Activated B cell treated with CpG ODN at 0.5 μM for 24 hours (primary cell): Measurements from ENCODE around the gene CRIP2. TPM values are rescaled to one million over a fixed set of nuclear protein-coding genes. Genes with fewer than 3 reads are reported as not detected.

ENCODE experiments used
- ATAC-seq: fragments of 200-7000 bp; cut with Tn5 transposase; one replicate; pipeline ENCODE4 v1.10.0; 2021; ENCODE audit warnings: low read depth, mild to moderate bottlenecking, moderate library complexity
- CTCF ChIA-PET: fragments of 350-600 bp; sonication (Branson Sonifier 250); formaldehyde crosslinking; loops from one replicate; lab custom pipeline; 2021; ENCODE audit warnings: antibody characterized with exemption; lab: Charles Lee
- POLR2A ChIA-PET: fragments of 350-600 bp; sonication (Branson Sonifier 250); formaldehyde crosslinking; loops from one replicate; lab custom pipeline; 2021; ENCODE audit warnings: antibody characterized with exemption; lab: Charles Lee
- DNase-seq: peaks from one replicate; pipeline ENCODE4 v3.0.0; 2022
- H3K27ac Mint-ChIP-seq: one replicate; pipeline ENCODE4 v1.8.0; 2020; ENCODE audit warnings: mixed read lengths
- H3K27me3 Mint-ChIP-seq: one replicate; pipeline ENCODE4 v1.8.0; 2021; ENCODE audit warnings: mixed read lengths
- H3K36me3 Mint-ChIP-seq: one replicate; pipeline ENCODE4 v1.8.0; 2021; ENCODE audit warnings: low read depth, mixed read lengths
- H3K4me1 Mint-ChIP-seq: one replicate; pipeline ENCODE4 v1.8.0; 2021; ENCODE audit warnings: mixed read lengths
- H3K4me3 Mint-ChIP-seq: one replicate; pipeline ENCODE4 v1.8.0; 2020; ENCODE audit warnings: mild to moderate bottlenecking, mixed read lengths
- H3K9me3 Mint-ChIP-seq: one replicate; pipeline ENCODE4 v1.8.0; 2020; ENCODE audit warnings: mixed read lengths
- CTCF ChIP-seq: fragments of 200-600 bp; IDR thresholded peaks from one replicate; pipeline ENCODE4 v1.8.0; 2022; ENCODE audit warnings: antibody characterized with exemption, mild to moderate bottlenecking
- intact Hi-C: fragments of 100-400 bp; cut with micrococcal nuclease; formaldehyde crosslinking; loops from one replicate; pipeline ENCODE4 v1.15.1; 2024
- total RNA-seq: library from RNA; stranded (reverse); gene quantifications from 2 replicates; pipeline ENCODE4 v1.2.3, GENCODE V29; 2022

Gene CRIP2
- total RNA-seq, 1 donor from 2014 or later = 3.0 TPM

DNA sequence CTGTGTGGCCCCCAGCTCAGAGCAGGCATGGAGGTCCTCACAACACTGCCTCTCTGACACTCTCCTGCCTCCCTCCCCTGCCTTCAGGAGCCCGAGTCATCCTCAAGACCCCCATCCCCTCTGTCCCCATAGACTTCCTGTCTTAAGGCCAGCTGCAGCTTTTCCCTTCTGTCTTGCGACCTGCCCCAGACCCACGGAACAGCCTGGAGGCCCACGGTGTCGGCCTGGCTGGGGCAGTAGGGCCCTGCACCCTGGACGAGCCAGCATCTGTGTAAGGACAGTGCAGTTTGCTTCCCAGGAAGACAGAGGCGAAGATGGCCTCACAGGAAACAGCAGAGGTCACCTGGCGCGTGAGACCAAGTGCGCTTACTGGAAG, 26.1 kb downstream of the CRIP2 start:
- Mint-ChIP-seq H3K4me3 (no peak overlapping the region), H3K27ac (no peak overlapping the region), H3K36me3 (no peaks in the 10 kb centered on the region), H3K4me1 (no peaks in the 10 kb centered on the region), H3K9me3 (no peaks in the 10 kb centered on the region), H3K27me3 (peaks cover 4% of the 10 kb centered on the region)
- DNase-seq (no peak), ATAC-seq (no peak)
- POLR2A ChIA-PET = no interaction called here
- CTCF ChIA-PET = no interaction called here
- intact Hi-C loops = no loop called here
- no peak for TF ChIP-seq CTCF

- intact Hi-C loops = no loop called here
- Mint-ChIP-seq H3K27ac (no peak overlapping the region), H3K27me3 (peaks cover 4% of the 10 kb centered on the region), H3K4me3 (no peak overlapping the region), H3K9me3 (no peaks in the 10 kb centered on the region), H3K36me3 (no peaks in the 10 kb centered on the region), H3K4me1 (no peaks in the 10 kb centered on the region)
- no peak for DNase-seq
- no peak for TF ChIP-seq CTCF
- no peak for ATAC-seq
- POLR2A ChIA-PET = no interaction called here
- CTCF ChIA-PET = no interaction called here
Observed at GRCh38 chr14:105501504-105502291, 27.1 kb downstream of the CRIP2 start.

GRCh38 chr14:105502446-105503295, 28.1 kb downstream of the CRIP2 start:
- Mint-ChIP-seq H3K9me3 (no peaks in the 10 kb centered on the region), H3K27me3 (peaks cover 4% of the 10 kb centered on the region), H3K27ac (no peak overlapping the region), H3K4me3 (no peak overlapping the region), H3K36me3 (no peaks in the 10 kb centered on the region), H3K4me1 (no peaks in the 10 kb centered on the region)
- ChIA-PET CTCF (no interaction called here), POLR2A (no interaction called here)
- ATAC-seq (no peak), DNase-seq (no peak)
- TF ChIP-seq CTCF = no peak
- intact Hi-C loops = no loop called here

GRCh38 chr14:105503296-105503640, 28.6 kb downstream of the CRIP2 start:
- intact Hi-C loops = no loop called here
- POLR2A ChIA-PET = no interaction called here

More at GRCh38 chr14:105503296-105503640, 28.6 kb downstream of the CRIP2 start:
- Mint-ChIP-seq H3K27ac (no peak overlapping the region), H3K4me3 (no peak overlapping the region), H3K27me3 (peaks cover 7% of the 10 kb centered on the region), H3K4me1 (no peaks in the 10 kb centered on the region), H3K36me3 (no peaks in the 10 kb centered on the region), H3K9me3 (no peaks in the 10 kb centered on the region)
- CTCF ChIA-PET = no interaction called here
- no peak for DNase-seq
- no peak for ATAC-seq
- TF ChIP-seq CTCF = no peak
